ENCODE data around the gene RPTN.
"Not testable (repeated sequence)": the region's sequence is repeated elsewhere in the genome, so short reads cannot be mapped to it uniquely, and the experiment has no call there.

RPTN gene

DNA sequence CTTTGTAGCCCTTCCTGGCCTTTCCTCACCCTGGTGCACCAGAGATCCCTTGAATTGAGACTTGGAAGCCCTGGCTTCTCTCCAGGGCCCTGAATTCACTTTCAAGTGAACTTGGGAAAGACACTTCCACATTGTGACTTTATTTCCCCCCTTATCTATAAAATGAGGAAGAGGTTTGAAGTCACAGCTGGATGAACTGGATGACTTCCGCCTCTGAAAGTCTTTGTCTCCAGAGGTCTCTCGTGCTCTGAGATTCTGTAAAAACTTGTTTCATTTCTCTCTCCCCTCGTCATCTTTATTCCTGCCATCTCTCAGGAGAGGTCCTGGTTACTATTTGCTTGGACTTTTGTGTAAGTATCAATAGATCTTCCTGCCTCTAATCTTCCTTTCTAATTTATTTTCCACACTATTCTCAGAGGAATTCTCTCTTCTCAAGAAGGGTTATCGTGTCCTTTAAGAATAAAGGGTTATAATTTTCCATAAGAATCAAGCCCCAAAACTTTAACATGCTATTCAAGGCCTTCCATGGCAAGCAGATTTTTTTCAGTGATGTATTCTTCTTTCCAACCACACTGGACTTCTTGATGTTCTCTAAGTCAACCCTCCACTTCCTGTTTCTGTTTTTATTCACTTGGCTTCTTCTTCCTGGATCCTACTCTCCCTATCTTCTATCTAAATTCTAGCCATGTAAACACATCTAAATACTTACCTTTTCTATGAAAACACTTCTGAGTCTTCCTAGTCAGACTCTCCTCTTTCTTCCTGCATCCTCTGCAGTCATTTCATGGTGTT lies 6.5 kb upstream of the RPTN start:
- DNase-seq (ENCODE audit: low read depth in 2 of 2) = no peak

DNA sequence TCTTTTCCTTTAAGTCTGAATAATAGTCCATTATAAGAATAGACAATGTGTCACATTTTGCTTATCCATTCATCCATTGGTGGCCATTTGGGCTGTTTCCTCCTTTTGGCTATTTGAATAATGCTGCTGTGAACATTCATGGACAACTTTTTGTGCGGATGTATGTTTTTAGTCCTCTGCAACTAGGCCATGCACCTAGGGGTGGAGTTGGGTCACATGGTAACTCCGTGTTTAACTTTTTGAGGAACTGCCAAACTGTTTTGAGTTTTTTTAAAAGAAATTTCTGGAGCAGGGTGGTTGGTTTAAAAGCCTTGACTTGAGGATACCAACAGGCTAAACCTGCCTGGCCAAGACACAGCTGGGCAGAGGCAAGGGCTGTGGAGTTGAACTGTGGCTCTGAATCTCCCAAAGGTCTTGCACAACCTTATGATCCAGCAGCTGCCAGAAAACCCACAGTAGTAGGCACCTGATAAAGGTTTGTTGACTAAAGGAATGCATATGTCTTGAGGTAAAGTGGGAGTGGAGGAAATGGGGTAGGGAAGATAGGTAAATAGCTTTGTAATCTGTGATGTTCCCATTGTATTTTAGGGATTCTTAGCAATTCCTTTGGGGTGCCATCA lies 5.6 kb upstream of the RPTN start:
- DNase-seq (ENCODE audit: low read depth in 2 of 2) = no peak

DNA sequence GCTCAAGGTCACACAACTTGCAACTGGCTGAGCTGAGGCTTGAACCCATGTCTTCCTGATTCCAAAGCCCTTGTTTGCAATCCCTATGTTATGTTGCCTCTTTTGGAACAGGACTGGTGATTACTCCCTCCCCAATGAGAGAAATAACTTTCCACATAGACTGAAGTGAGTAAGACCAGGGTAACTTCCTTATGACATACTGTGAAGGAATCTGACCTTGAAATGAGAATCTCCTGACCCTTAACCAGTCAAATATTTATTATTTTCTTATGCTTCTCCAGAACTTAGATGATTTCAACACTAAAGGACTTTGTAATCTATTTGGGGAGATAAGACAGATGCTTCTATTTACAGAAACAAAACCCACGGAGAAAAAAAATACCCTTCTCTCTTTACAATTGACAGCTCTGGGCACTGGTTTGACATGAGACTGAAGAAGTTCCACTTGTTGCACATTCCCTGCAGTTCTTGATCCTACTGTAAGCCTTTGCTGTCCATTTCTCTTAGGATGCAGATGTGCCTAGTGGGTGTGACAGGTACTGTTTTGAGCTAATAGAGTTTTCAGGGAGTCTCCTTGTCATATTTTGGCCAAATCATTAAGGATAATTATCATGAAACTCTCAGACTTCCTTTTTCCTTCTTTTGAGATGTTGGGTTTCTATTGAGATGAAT lies 3.9 kb upstream of the RPTN start:
- DNase-seq (ENCODE audit: low read depth in 2 of 2) = no peak

DNA sequence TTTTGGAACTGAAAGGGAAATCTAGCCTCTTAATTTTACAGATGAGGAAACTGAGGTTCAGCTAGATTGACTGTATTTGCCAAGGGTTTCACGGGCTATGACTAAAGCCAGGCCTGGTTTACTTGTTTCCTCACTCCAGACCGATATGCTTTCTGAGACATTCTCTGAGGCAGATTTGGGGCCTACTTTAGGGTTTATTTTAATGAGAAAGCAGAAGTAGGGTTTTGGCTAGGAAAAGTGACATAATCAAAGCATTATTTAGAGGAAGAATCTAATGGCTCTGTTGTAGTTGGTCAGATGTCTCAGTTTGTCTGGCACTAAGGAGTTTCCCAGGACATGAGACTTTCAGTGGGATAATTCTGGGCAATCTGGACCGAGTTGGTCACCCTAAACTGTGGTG lies 1.5 kb upstream of the RPTN start:
- no peak for DNase-seq (ENCODE audit: low read depth in 2 of 2)

DNA sequence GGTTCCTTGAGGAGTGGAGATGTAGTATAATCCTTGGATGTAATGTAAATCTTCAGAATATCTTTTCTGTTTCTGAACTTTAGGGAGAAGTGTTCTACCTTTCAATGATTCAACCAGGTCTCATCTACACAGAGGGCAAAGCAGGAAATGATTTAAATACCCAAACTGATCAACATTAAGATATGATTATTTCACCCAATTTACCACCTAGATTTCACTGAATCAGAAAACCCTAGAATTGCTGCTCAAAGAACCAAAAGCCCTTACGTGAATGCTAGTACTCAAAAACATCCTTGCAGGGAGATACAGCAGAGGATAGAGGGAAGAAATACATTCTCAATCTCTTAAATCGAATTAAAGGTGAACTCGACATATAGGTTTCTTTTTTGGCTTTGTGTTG lies 5.0 kb downstream of the RPTN start:
- no peak for DNase-seq (ENCODE audit: low read depth in 2 of 2)

DNA sequence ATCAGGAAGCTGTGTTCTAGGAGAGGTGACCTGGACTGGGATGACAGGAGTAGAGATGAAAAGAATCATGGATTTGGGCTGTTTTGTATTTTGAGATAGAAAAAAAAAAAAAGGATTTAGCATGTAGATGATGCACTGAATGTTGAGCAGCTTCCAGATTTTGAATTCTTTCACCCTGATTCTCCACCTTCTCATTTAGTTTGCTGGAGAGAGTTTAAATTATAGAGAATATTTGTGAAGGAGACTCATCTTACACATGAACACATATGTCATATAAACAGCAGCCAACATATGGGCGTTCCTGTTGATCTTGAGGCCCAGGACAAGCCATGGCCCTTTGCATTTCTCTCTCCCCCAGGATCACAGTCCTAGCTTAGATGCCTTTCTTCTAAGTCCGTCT lies 7.4 kb downstream of the RPTN start:
- DNase-seq (ENCODE audit: low read depth in 2 of 2) = no peak

DNA sequence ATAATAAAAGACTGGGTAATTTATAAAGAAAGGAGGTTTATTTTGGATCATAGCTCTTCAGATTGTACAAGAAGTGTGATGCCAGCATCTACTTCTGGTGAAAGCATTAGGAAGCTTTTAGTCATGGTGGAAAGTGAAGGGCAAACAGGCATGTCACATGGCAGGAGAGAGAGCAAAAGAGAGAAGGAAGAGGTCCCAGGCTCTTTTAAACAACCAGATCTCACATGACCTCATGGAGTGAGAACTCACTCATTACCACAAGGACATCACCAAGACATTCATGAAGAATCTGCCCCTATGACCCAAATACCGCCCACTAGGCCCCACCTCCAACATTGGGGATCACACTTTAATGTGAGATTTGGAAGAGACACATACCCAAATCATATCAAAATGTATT lies 10.0 kb downstream of the RPTN start:
- no peak for DNase-seq (ENCODE audit: low read depth in 2 of 2)

DNA sequence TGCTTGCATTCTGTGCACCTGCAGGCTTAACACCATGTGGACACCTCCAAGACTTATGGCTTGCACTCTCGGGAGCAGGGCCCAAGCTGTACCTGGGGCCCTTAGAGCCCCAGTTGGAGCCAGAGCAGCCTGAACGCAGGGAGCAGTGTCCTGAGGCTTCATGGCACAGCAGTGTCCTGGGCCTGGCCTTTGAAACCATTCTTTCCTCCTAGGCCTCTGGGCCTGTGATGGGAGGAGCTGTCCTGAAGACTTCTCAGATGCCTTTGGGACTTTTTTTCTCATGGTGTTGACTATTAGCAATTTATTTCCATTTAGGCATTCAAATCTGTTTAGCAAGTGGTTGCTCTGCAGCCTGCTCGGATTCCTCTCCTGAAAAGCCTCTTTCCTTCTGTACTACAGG lies 11.0 kb downstream of the RPTN start:
- DNase-seq (ENCODE audit: low read depth in 2 of 2) = no peak

DNA sequence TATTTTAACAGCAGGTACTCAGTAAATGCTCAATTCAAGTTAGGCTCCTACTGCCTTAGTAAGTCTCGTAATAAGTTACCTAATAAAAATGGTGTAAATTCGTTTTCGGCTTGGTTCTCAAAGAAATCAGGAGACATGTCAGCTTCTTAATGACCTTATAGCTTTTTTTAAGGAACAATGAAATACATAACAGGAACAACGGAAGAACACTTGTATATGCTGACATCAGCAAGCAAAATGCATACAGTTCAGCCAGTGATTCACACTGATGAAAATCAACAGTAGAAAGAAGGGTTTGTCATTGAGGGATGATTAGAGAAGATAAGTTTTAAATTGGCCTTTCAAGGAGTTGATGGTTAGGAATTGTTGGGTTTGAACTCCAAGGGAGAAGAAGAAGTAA lies 13.3 kb downstream of the RPTN start:
- no peak for DNase-seq (ENCODE audit: low read depth in 2 of 2)

DNA sequence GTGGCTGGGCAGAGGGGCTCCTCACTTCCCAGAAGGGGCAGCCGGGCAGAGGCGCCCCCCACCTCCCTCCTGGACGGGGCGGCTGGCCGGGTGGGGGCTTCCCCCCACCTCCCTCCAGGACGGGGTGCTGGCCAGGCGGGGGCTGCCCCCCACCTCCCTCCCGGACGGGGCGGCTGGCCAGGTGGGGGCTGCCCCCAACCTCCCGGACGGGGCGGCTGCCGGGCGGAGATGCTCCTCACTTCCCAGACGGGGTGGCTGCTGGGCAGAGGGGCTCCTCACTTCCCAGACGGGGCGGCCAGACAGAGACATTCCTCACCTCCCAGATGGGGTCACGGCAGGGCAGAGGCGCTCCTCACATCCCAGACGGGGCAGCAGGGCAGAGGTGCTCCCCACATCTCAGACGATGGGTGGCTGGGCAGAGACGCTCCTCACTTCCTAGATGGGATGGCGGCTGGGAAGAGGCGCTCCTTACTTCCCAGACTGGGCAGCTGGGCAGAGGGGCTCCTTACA lies 14.3 kb downstream of the RPTN start:
- DNase-seq (ENCODE audit: low read depth in 2 of 2) = not testable (repeated sequence)

DNA sequence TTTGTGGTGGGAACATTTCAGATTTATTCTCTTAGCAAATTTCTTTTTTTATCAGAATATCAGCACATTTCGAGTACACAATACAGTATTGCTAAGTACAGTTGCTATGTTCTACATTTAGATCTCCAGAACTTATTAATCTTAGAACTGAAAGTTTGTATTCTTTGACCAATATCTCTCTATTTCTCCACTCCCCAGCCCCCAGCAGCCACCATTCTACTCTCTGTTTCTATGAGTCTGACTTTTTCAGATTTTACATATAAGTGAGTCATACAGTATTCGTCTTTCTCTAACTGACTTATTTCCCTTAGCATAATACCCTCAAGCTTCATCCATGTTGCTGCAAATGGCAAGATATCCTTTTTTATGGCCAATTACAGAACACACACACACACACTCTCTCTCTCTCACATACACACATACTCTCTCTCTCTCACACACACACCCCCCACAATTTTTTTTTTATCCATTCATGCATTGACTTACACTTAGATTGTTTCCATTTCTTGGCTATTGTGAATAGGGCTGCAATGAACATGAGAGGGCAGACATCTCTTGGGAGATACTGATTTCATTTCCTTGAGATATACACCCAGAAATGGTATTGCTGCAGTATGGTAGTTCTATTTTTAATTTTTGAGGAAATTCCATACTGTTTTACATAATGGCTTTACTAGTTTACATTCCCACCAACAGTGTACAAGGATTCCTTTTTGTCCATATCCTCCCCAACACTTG lies 15.7 kb downstream of the RPTN start:
- DNase-seq (ENCODE audit: low read depth in 2 of 2) = no peak

DNA sequence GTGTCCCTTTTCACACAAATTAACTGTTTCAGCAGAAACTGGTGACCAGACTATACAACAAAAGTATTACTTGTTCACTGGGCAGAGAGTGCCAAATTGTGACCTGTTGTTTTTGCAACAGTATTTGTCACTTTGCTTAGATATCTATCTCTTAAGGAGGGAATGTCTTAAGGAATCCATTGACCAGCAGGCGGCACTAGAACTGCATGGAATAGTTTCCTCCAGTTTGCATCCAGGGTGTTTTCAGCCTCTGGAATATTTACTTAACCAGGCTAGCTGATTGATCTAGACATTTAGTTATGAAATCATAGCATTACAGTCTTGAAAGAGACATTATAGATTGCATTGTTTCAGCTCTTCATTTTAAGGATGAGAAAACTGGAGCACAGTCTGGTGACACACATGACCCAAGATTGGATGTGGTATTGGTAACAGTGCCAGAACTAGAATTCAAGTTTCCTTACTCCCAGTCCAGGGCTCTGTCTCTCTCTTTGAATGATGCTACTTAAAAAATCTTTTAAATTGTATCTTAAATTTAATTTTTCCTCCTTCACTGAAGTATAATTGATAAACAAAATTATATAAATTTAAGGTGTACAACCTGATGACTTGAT lies 16.9 kb downstream of the RPTN start:
- no peak for DNase-seq (ENCODE audit: low read depth in 2 of 2)

DNA sequence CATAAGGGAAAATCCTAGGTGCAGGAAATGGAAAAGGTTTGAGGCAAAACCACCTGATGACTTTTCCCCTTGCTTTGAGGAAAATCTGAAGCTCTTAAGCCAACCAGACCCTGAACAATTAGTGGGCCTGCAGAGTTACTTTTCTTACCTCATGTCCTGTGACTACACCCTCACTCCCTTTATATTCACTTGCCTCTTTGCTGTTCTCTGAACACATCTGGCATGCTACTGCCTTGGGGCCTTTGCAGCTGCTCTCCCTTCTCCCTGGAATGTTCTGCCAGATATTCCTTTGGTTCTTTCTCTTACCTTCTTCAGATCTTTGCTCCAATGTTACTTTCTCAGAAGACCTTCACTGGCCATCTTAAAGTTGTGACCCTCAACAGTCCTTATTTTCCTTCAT lies 21.8 kb downstream of the RPTN start:
- no peak for DNase-seq (ENCODE audit: low read depth in 2 of 2)

DNA sequence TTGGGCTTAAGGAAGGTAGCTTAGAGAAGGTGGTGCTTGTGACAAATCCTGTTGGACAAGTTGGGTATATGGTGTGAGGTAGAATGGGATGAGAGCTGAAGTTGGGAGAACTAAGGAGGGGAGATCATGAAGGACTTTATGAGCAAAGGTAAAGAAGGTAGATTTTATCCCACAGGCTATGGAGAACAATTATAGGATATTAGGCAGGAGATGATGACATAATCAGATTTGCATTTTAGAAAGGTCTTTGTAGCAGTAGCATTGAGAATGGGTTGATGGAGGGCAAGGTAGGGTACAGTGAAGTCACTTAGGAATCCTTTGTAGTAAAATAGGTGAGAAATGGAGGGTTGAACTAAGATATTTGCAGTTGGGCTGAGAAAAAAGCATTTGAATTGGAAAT lies 28.8 kb downstream of the RPTN start:
- no peak for DNase-seq (ENCODE audit: low read depth in 2 of 2)

DNA sequence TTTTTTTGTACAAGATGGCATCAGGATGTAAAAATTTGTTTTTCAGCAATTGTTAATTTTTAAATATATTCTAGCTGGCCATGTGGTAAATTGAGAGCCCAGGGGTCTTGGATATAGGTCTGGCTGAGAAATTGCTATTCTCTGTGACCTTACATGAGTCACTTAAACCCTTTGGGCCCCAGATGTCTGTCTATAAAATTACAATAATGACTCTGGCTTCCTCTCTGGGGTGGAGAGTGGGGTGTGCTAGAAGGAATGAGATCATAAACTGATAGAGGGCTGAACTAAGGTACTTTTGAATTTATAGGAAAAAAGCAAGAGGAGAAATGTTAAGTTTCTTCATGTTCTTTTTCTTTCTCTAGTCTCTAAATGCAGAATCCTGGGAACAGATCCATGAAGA lies 31.4 kb downstream of the RPTN start:
- DNase-seq (ENCODE audit: low read depth in 2 of 2) = no peak

DNA sequence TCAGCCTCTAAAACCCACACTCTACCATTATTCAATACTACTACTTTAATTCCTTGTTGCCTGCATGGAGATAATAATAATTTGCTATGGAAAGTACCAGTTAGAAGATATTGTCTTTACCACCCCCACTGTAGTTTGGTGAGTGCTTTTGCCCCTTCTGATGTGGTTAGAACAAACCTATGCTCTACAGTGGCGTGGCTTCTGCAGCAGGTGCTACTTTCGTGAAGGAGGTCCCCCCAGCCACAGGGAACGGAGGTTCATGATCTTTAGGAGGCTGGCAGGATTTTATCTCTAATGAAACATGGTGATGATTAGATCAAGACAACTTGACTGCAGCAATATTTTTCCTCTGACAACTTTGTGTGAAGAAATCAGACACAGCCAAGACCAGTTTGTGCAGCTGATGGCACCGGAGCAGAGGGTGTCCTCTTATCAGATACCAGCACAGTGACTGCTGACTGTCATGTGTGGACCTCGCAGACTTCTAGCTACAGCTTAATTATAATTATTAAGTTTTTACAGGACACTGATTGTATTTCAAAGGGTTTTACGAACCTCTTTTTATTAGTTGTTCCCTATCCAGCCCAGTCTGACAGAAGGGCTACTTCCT lies 33.1 kb downstream of the RPTN start:
- DNase-seq (ENCODE audit: low read depth in 2 of 2) = no peak

DNA sequence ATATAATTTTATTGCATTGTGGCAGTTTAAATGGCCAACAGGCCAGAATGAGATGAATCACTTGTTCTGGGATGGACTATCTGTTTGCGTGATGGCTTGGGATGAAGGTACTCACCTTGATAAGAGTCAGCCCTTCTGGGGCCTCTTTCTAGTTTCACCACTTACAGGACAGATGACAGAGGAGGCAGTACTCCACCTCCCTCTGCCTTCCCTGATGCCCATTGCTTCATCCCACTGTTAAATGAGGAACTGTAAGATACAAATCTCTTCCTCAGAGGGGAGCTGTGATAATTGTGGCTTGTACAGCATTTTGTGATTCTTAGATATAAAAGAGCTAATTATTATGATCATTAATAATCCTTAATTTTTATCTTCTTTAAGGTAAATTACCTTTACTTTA lies 40.1 kb downstream of the RPTN start:
- DNase-seq (ENCODE audit: low read depth in 2 of 2) = no peak

DNA sequence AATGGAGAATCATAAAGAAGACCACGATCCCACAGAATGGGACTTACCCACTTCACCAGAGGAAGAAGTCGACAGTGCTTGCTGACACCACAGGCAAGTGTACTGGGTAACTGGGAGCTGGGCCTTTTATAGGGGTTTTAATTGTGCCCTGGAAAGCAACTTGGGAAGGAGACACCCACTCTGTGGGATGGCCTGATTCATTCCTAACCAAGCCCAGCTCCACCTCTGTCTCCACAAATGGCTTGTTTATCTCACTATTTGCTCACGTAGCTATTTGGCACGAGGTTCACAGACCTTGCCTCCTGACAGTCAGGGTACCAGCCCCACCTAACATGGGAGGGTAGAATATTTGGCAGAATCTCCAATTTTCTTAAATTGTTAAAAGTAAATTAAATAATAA lies 43.7 kb downstream of the RPTN start, which contains the start of gene TCHH:
Gene TCHH, minus strand, starts transcription at position 101 of the 400 bp plus-strand sequence. CDS start 1,364 bp downstream, outside the sequence.
- no peak for DNase-seq (ENCODE audit: low read depth in 2 of 2)

DNA sequence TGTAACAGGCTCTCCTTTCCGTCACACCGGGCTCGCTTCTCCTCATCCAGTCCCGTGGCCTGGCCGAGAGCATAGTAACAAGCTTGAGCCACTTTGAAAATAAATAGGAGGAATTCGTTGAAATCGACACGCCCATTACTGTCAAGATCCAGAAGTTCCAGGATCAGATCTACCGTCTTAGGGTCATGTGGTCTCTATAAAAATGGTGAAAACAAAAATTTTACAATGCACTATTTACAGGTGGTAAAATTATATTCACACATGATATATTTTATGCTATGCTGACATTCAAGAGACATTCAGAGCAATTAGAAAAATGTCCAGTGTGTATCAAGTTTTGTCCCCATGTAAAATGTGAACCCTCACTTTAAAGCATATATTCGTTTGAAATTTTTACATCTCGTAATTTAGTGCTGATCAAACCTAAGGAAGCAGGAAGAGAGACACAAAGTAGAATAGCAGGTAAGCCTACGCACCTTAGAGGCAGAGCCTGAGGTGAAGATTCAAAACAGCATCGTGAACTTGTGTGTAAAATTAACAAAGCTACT lies 46.1 kb downstream of the RPTN start:
- no peak for DNase-seq (ENCODE audit: low read depth in 2 of 2)

DNA sequence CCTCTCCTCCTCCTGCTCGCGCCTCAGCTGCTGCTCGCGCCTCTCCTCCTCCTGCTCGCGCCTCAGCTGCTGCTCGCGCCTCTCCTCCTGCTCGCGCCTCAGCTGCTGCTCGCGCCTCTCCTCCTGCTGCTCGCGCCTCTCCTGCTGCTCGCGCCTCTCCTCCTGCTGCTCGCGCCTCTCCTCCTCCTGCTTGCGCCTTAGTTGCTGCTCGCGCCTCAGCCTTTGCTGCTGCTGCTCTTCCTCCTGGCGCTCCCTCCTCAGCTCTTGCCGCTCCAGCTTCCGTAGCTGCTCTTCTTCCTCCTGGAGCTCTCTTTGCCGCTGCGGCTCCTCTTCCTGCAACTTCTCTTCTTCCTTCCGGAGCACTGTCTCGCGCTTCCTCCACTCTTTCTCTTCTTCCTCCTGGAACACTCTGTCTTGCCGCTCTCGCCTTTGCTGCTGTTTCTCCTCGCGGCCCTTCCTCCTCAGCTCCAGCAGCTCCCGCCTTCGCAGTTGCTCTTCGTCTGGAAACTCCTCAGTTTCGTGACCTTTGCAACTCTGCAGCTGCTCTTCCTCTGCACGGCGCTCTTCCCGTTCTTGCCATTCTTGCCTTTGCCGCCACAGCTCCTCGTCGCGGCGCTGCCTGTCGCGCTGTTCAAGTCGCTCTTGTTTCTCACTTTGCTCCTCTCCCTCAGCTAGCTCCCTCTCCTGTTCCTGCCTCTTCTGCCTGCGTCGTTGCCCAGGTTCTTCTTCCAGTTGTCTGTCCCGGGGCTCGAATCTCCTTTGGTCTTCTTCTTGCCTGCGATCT lies 46.7 kb downstream of the RPTN start:
- DNase-seq (ENCODE audit: low read depth in 2 of 2) = no peak
